Endothelial cell of umbilical vein (primary cell): ENCODE measurements around the gene CD44. TPM values are rescaled to one million over a fixed set of nuclear protein-coding genes. Genes with fewer than 3 reads are reported as not detected.

Experiments used
- BruUV-seq: library from RNA; stranded (reverse); fragments of 400-500 nt; replicated peaks from 2 replicates; lab custom pipeline; 2021; lab: Mats Ljungman, UMichigan
- CTCF ChIA-PET: fragments of 300-600, 350-600 bp; sonication (Branson Sonifier 250); formaldehyde crosslinking; loops from one replicate; lab custom pipeline; 2021; ENCODE audit warnings: antibody characterized with exemption, inconsistent platforms; lab: Charles Lee
- POLR2A ChIA-PET: fragments of 300-600, 350-600 bp; sonication (Branson Sonifier 250); formaldehyde crosslinking; loops from one replicate; lab custom pipeline; 2021; ENCODE audit warnings: antibody characterized with exemption, inconsistent platforms; lab: Charles Lee
- DNase-seq: peaks from one replicate; pipeline ENCODE4 v3.0.0-alpha.2; 2011; ENCODE audit warnings: low read depth, low spot score
- FAIRE-seq: peaks from 2 replicates; lab custom pipeline; 2011; peaks lifted over from hg19 to GRCh38; lab: Jason Lieb, UNC
- H2AFZ ChIP-seq: 2 replicates; pipeline ENCODE4 v1.6.0; 2012; ENCODE audit warnings: low read depth, low read length, control low read depth, inconsistent platforms
- H3K27ac ChIP-seq: 2 replicates; pipeline ENCODE4 v1.5.1; 2011; ENCODE audit warnings: low read depth, mild to moderate bottlenecking, control low read depth, low read length, moderate library complexity; ENCODE audit not compliant: insufficient read depth
- H3K27me3 ChIP-seq, 2 experiments: 2 replicates each; pipeline versions ENCODE4 v1.6.0 to v1.6.1; 2011; ENCODE audit warnings: low read length in 2 of 2, mixed read lengths in 1 of 2; ENCODE audit not compliant: control insufficient read depth in 2 of 2, insufficient read depth in 2 of 2
- H3K36me3 ChIP-seq, 2 experiments: 2 replicates in 1 of 2; 3 replicates in 1 of 2; pipeline ENCODE4 v1.5.1; 2011; ENCODE audit warnings: low read length in 2 of 2, mild to moderate bottlenecking in 1 of 2, moderate library complexity in 1 of 2; ENCODE audit not compliant: control insufficient read depth in 2 of 2, insufficient read depth in 2 of 2; ENCODE audit errors: extremely low read depth in 1 of 2
- H3K4me1 ChIP-seq: 3 replicates; pipeline ENCODE4 v1.5.1; 2011; ENCODE audit warnings: mild to moderate bottlenecking, low read length; ENCODE audit not compliant: control insufficient read depth, insufficient read depth; ENCODE audit errors: extremely low read depth
- H3K4me2 ChIP-seq: 2 replicates; pipeline ENCODE4 v1.6.1; 2011; ENCODE audit warnings: low read length, control low read depth, mixed read lengths; ENCODE audit not compliant: insufficient read depth
- H3K4me3 ChIP-seq, 3 experiments: fragments of 200-600 bp in 1 of 3; sonication (generic), shearing (Covaris generic) in 1 of 3; replicated peaks in 1 of 3; 2 replicates each; pipeline ENCODE4 v1.5.1; 2011 to 2016; ENCODE audit warnings: control low read depth in 3 of 3, low read length in 3 of 3, mild to moderate bottlenecking in 2 of 3, inconsistent platforms in 1 of 3, low read depth in 1 of 3, moderate library complexity in 1 of 3; ENCODE audit not compliant: insufficient read depth in 1 of 3
- H3K79me2 ChIP-seq: 2 replicates; pipeline ENCODE4 v1.6.0; 2012; ENCODE audit warnings: low read length, inconsistent platforms; ENCODE audit not compliant: control insufficient read depth, insufficient read depth
- H3K9ac ChIP-seq: replicated peaks from 2 replicates; pipeline ENCODE3; 2011; ENCODE audit warnings: low read length, control low read depth; ENCODE audit not compliant: insufficient read depth; ENCODE audit errors: extremely low read depth
- H3K9me1 ChIP-seq: replicated peaks from 3 replicates; pipeline ENCODE4 v1.6.0; 2011; ENCODE audit warnings: mild to moderate bottlenecking, low read length; ENCODE audit not compliant: control insufficient read depth, insufficient read depth; ENCODE audit errors: extremely low read depth
- H3K9me3 ChIP-seq: replicated peaks from 2 replicates; pipeline ENCODE4 v1.5.1; 2012; ENCODE audit warnings: low read length, inconsistent platforms; ENCODE audit not compliant: control insufficient read depth, insufficient read depth
- H4K20me1 ChIP-seq: replicated peaks from 2 replicates; pipeline ENCODE3; 2011; ENCODE audit warnings: mild to moderate bottlenecking, low read length; ENCODE audit not compliant: control insufficient read depth, insufficient read depth; ENCODE audit errors: extremely low read depth
- CTCF ChIP-seq, 2 donors: IDR thresholded peaks; 1 replicate in 1 of 2; 2 replicates in 1 of 2; pipeline ENCODE4 v1.5.1; 2011; ENCODE audit warnings: low read length in 2 of 2, mild to moderate bottlenecking in 2 of 2, moderate library complexity in 2 of 2, control low read depth in 1 of 2, inconsistent platforms in 1 of 2, low read depth in 1 of 2; ENCODE audit not compliant: insufficient read depth in 1 of 2; ENCODE audit errors: extremely low read depth in 1 of 2
- EZH2 ChIP-seq: IDR thresholded peaks from 2 replicates; pipeline ENCODE4 v1.6.1; 2012; ENCODE audit warnings: borderline replicate concordance, low read depth, mild to moderate bottlenecking, moderate library complexity, low read length, inconsistent platforms; ENCODE audit not compliant: severe bottlenecking
- FOS ChIP-seq: IDR thresholded peaks from 2 replicates; pipeline ENCODE4 v1.6.1; 2011; ENCODE audit warnings: mild to moderate bottlenecking, low read length, moderate library complexity, borderline replicate concordance; ENCODE audit not compliant: insufficient read depth
- GATA2 ChIP-seq: IDR thresholded peaks from 2 replicates; pipeline ENCODE4 v1.7.0; 2011; ENCODE audit warnings: low read depth, mild to moderate bottlenecking, moderate library complexity, mixed read lengths, low read length; ENCODE audit not compliant: insufficient read length, insufficient read depth
- JUN ChIP-seq: IDR thresholded peaks from 2 replicates; pipeline ENCODE4 v1.6.1; 2011; ENCODE audit warnings: borderline replicate concordance, low read depth; ENCODE audit not compliant: insufficient read length, insufficient read depth
- MAX ChIP-seq: IDR thresholded peaks from 2 replicates; pipeline ENCODE4 v1.6.1; 2011; ENCODE audit not compliant: insufficient read depth, insufficient read length
- MYC ChIP-seq: IDR thresholded peaks from one replicate; pipeline ENCODE4 v1.6.1; 2011; ENCODE audit warnings: mild to moderate bottlenecking, low read depth, low read length
- POLR2A ChIP-seq: IDR thresholded peaks from 2 replicates; pipeline ENCODE4 v1.6.1; 2012; ENCODE audit warnings: low read depth, mild to moderate bottlenecking, control low read depth, low read length
- POLR2AphosphoS5 ChIP-seq: IDR thresholded peaks from 2 replicates; pipeline ENCODE4 v1.6.1; 2012; ENCODE audit warnings: low read depth, mild to moderate bottlenecking, control low read depth, low read length, moderate library complexity; ENCODE audit not compliant: insufficient read depth
- dilution Hi-C: fragments of 300-500 bp; cut with MboI; formaldehyde crosslinking; loops from one replicate; pipeline ENCODE4 v1.15.0; 2019; ENCODE audit warnings: low sequenced_read_pairs; ENCODE audit not compliant: extremely low pct_ligation_motif_present
- intact Hi-C: fragments of 100-400 bp; cut with micrococcal nuclease; formaldehyde crosslinking; loops from one replicate; pipeline ENCODE4 v1.10.0; 2022
- polyA plus RNA-seq, 4 experiments: library from polyadenylated mRNA; depleted of rRNA in 3 of 4; stranded (reverse) in 3 of 4; unstranded in 1 of 4; fragments of >200 nt; gene quantifications; 2 replicates each; pipeline versions ENCODE4 v1.2.1 to v1.2.3, GENCODE V29; 2011 to 2012; ENCODE audit warnings: missing spikeins in 1 of 4
- total RNA-seq: library from RNA; stranded (reverse); gene quantifications from 2 replicates; pipeline ENCODE4 v1.2.3, GENCODE V29; 2021

CD44 gene
- total and polyA plus RNA-seq, 2 donors (not counting 3 experiments of a cell fraction or from before 2014, with no cell fraction given) = 25.5 to 26.3 TPM

DNA sequence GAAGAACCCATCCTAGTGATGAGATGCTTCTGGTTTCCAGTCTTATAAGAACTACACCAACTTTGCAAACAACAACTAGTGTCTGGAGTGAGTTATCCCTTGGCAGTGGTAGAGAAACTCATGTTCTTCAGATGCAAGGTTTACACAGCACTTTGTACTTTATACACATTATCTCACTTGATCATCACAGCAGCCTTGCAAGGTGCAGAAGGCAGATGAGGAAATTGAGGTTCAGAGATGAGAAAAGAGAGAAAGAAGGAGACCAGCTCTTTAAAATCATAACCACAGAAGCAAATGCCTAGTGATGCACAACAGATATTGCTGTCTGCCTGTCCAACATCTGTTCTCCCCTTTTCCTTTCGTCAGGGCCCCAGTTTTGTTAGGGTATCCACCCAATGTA lies 16.7 kb upstream of the CD44 start:
- no peaks in the 10 kb centered on the region for H3K36me3 ChIP-seq
- H3K27me3 ChIP-seq = peaks cover 13 to 33% of the 10 kb centered on the region in 2 experiments
- DNase-seq (no peak), FAIRE-seq (no peak)
- no peaks in the 10 kb centered on the region for H3K9me3 ChIP-seq
- H3K4me3 ChIP-seq = no peak overlapping the region
- no peak overlapping the region for H3K4me2 ChIP-seq
- dilution Hi-C loops = no loop called here
- H3K9ac ChIP-seq = no peak overlapping the region
- intact Hi-C loops = no loop called here
- no peaks in the 10 kb centered on the region for H3K4me1 ChIP-seq
- no peaks in the 10 kb centered on the region for H3K9me1 ChIP-seq
- H3K27ac ChIP-seq = no peak overlapping the region
- H4K20me1 ChIP-seq = no peaks in the 10 kb centered on the region
- H3K79me2 ChIP-seq = no peaks in the 10 kb centered on the region
- ChIA-PET POLR2A (no interaction called here), CTCF (no interaction called here)
- BruUV-seq = no TSS peak
- no peak for TF ChIP-seq JUN
- TF ChIP-seq EZH2 = no peak
- no peak for TF ChIP-seq POLR2A
- no peak for TF ChIP-seq CTCF (IDR thresholded peaks at IDR 0.05; ENCODE audit: extremely low read depth in 1 of 2, insufficient read depth in 1 of 2, low read depth in 1 of 2, low read length in 2 of 2)
- TF ChIP-seq FOS = no peak
- TF ChIP-seq GATA2 = no peak
- no peak for TF ChIP-seq POLR2AphosphoS5
- TF ChIP-seq MAX = no peak
- no peak for TF ChIP-seq MYC
- no peak overlapping the region for H2AFZ ChIP-seq
